HCT116 (cell line): Measurements from ENCODE around the gene KRT77.

Source experiments
- ELF1 ChIP-seq: IDR thresholded peaks from 2 replicates; pipeline ENCODE4 v1.6.1; 2012; ENCODE audit warnings: low read depth, borderline replicate concordance
- EZH2 ChIP-seq: fragments of 200-600 bp; sonication (generic); IDR thresholded peaks from 2 replicates; pipeline ENCODE4 v1.6.1; 2017; ENCODE audit warnings: antibody characterized with exemption, mixed run types
- POLR2A ChIP-seq: IDR thresholded peaks from 2 replicates; pipeline ENCODE4 v1.7.0; 2011; ENCODE audit warnings: borderline replicate concordance; ENCODE audit not compliant: insufficient read depth, insufficient read length; ENCODE audit errors: extremely low read depth

DNA sequence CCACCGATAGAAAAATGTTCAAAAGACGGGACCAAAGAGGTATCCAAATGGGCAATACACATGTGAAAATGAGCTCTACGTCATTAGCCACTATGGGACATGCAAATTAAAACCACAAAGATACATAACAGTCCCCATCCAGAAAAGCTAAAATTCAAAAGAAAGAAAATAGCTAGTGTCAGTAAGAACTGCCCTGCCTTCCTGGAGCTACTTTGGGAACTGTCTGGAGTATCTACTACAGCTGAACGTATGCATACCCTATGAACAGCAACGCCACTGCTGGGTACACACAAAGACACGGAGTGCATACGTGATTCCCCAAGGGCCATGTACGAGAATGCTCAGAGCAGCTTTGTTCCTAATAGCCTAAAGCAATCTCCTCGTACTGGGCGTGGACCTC, 25.8 kb upstream of the KRT77 start:
- no peak for TF ChIP-seq EZH2
- no peak for TF ChIP-seq ELF1
- TF ChIP-seq POLR2A, result no peak
